Lung (tissue), 12 donors: ENCODE data around the gene ANO1. TPM values are rescaled to one million over a fixed set of nuclear protein-coding genes. Genes with fewer than 3 reads are reported as not detected.

Source experiments
- ATAC-seq: fragments of 200-7000 bp; cut with Tn5 transposase; one replicate; pipeline ENCODE4 v1.9.1; 2020; ENCODE audit warnings: moderate number of reproducible peaks; ENCODE audit not compliant: insufficient read depth, low FRiP score
- DNase-seq, 3 donors: peaks; one replicate each; pipeline ENCODE4 v3.0.0-alpha.2; 2013 to 2017
- H3K27ac ChIP-seq, 2 donors: one replicate each; pipeline ENCODE4 v1.5.1; 2013; ENCODE audit warnings: mild to moderate bottlenecking in 2 of 2, moderate library complexity in 2 of 2, control low read depth in 1 of 2, inconsistent platforms in 1 of 2, low read depth in 1 of 2, low read length in 1 of 2
- H3K27me3 ChIP-seq, 3 donors: one replicate each; pipeline ENCODE4 v1.5.1; 2013; ENCODE audit warnings: low read length in 2 of 3; ENCODE audit not compliant: control insufficient read depth in 3 of 3, insufficient read depth in 3 of 3
- H3K36me3 ChIP-seq, 4 donors: one replicate each; pipeline ENCODE4 v1.5.1; 2013; ENCODE audit warnings: low read length in 4 of 4, mild to moderate bottlenecking in 1 of 4, moderate library complexity in 1 of 4; ENCODE audit not compliant: control insufficient read depth in 4 of 4, insufficient read depth in 4 of 4
- H3K4me1 ChIP-seq, 5 donors: one replicate each; pipeline ENCODE4 v1.5.1; 2013; ENCODE audit warnings: low read length in 5 of 5, mild to moderate bottlenecking in 2 of 5, moderate library complexity in 1 of 5; ENCODE audit not compliant: control insufficient read depth in 5 of 5, insufficient read depth in 5 of 5
- H3K4me3 ChIP-seq: one replicate; pipeline ENCODE4 v1.5.1; 2013; ENCODE audit warnings: mild to moderate bottlenecking, control low read depth, moderate library complexity
- H3K9ac ChIP-seq, 2 donors: one replicate each; pipeline ENCODE4 v1.5.1; 2013; ENCODE audit warnings: low read length in 2 of 2, control low read depth in 1 of 2; ENCODE audit not compliant: insufficient read depth in 1 of 2
- H3K9me3 ChIP-seq, 4 donors: one replicate each; pipeline ENCODE4 v1.5.1; 2013; ENCODE audit warnings: low read length in 3 of 4, mild to moderate bottlenecking in 1 of 4, moderate library complexity in 1 of 4; ENCODE audit not compliant: control insufficient read depth in 4 of 4, insufficient read depth in 3 of 4
- CTCF ChIP-seq: IDR thresholded peaks from 2 replicates; pipeline ENCODE4 v1.5.1; 2012; ENCODE audit warnings: mild to moderate bottlenecking; ENCODE audit errors: control extremely low read depth, extremely low read depth
- WGBS, 2 donors: extraction: QIAGEN DNeasy Blood & Tissue Kit; methylation state at CpG; one replicate each; pipeline ENCODE4 v1.1.7; 2013; 5-methylcytosine and 5-hydroxymethylcytosine counted together
- polyA plus RNA-seq, 2 donors: library from polyadenylated mRNA; stranded (reverse); fragments of 200-250 nt; gene quantifications; one replicate each; pipeline ENCODE4 v1.2.1, GENCODE V29; 2013
- total RNA-seq, 2 donors: library from RNA; depleted of rRNA in 1 of 2; stranded (reverse); fragments of >200 nt in 1 of 2; gene quantifications; one replicate each; pipeline ENCODE4 v1.2.1, GENCODE V29; 2014 to 2021
- donor health status: control.
- donor health status: control.
- donor health status: Bipolar disorder and iron deficiency.
- donor health status: healthy.
- donor health status: DM: yes; HTN: yes; CAD: no.

Gene ANO1
- total and polyA plus RNA-seq, 4 donors, result 1.2 to 10.8 (median 5.5) TPM

- ATAC-seq (no peak), DNase-seq (no peak)
- H3K27ac ChIP-seq, result no peak overlapping the region
- peaks cover 0 to 4% (median 0%) of the 10 kb centered on the region in 4 donors for H3K9me3 ChIP-seq
- no peaks in the 10 kb centered on the region for H3K27me3 ChIP-seq
- H3K36me3 ChIP-seq, result no peaks in the 10 kb centered on the region
- H3K4me3 ChIP-seq, result no peak overlapping the region
- TF ChIP-seq CTCF, result no peak
- WGBS, 2 donors, result 91 to 94% methylated on average over 19 of the region's 19 CpGs
- H3K4me1 ChIP-seq, result peaks cover 0 to 8% (median 0%) of the 10 kb centered on the region in 5 donors
- no peak overlapping the region for H3K9ac ChIP-seq
Observed at GRCh38 chr11:70116386-70117065, 38.4 kb downstream of the ANO1 start.

- ATAC-seq (no peak), DNase-seq (no peak)
- H3K36me3 ChIP-seq, result no peaks in the 10 kb centered on the region
- WGBS, 2 donors, result 86 to 87% methylated on average over 7 of the region's 7 CpGs
- TF ChIP-seq CTCF, result no peak
- H3K4me1 ChIP-seq, result no peaks in the 10 kb centered on the region
- H3K9ac ChIP-seq, result no peak overlapping the region
- no peaks in the 10 kb centered on the region for H3K27me3 ChIP-seq
- peaks cover 0 to 4% (median 0%) of the 10 kb centered on the region in 4 donors for H3K9me3 ChIP-seq
- H3K4me3 ChIP-seq, result no peak overlapping the region
- no peak overlapping the region for H3K27ac ChIP-seq
Observed at GRCh38 chr11:70117567-70118145, 39.5 kb downstream of the ANO1 start.

- Histone ChIP-seq H3K27ac (no peak overlapping the region), H3K36me3 (no peaks in the 10 kb centered on the region), H3K9me3 (peaks cover 0 to 4% (median 0%) of the 10 kb centered on the region in 4 donors), H3K4me1 (no peaks in the 10 kb centered on the region), H3K27me3 (no peaks in the 10 kb centered on the region), H3K4me3 (no peak overlapping the region), H3K9ac (no peak overlapping the region)
- ATAC-seq, result no peak
- 100% methylated on average over 1 of the region's 1 CpG for WGBS, 2 donors
- no peak for DNase-seq
- TF ChIP-seq CTCF, result no peak
Observed at GRCh38 chr11:70118642-70119041, 40.5 kb downstream of the ANO1 start.

- H3K4me1 ChIP-seq, result no peaks in the 10 kb centered on the region
- no peak overlapping the region for H3K27ac ChIP-seq
- DNase-seq, result no peak
- ATAC-seq, result no peak
- WGBS, 2 donors, result 94 to 95% methylated on average over 2 of the region's 2 CpGs
- no peaks in the 10 kb centered on the region for H3K27me3 ChIP-seq
- no peak overlapping the region for H3K4me3 ChIP-seq
- no peaks in the 10 kb centered on the region for H3K36me3 ChIP-seq
- H3K9me3 ChIP-seq, result peaks cover 0 to 4% (median 0%) of the 10 kb centered on the region in 4 donors
- no peak for TF ChIP-seq CTCF
- no peak overlapping the region for H3K9ac ChIP-seq
Observed at GRCh38 chr11:70119502-70119901, 41.4 kb downstream of the ANO1 start.
